Measurements from ENCODE around the gene PATJ. TPM values are rescaled to one million over a fixed set of nuclear protein-coding genes. Genes with fewer than 3 reads are reported as not detected.
"Not testable (repeated sequence)": the region's sequence is repeated elsewhere in the genome, so short reads cannot be mapped to it uniquely, and the experiment has no call there.

Gene PATJ
- total RNA-seq, 2 donors from 2014 or later = 47.8 to 64.5 TPM

DNA sequence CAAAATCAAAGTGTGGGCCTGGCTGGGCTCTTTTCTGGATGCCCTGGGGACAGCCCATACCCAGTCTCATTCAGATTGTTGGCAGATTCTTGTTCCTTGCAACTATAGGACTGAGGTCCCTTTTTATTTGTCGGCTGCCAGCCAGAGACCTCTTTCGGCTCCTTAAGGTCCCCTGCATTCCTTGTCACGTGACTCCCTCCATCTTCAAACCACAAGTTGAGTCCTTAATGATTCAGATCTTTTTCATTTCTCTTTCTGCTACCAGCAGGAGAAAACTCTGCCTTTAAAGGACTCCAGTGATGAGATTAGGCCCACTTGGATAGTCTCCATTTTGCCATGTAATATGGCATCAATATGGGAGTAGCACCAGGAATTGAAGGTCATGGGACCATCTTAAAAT lies 48.6 kb downstream of the PATJ start:
- no peaks in the 10 kb centered on the region for H3K9me3 ChIP-seq
- no peaks in the 10 kb centered on the region for H3K4me1 ChIP-seq (ENCODE audit: control insufficient read depth in 1 of 2, low read depth in 2 of 2)
- H3K36me3 ChIP-seq = peaks cover 6% of the 10 kb centered on the region
- ATAC-seq (ENCODE audit: insufficient number of reproducible peaks, low FRiP score, low read depth) (no peak), DNase-seq (ENCODE audit: low spot score) (no peak)
- H3K27me3 ChIP-seq (replicated peaks; ENCODE audit: insufficient read depth) = no peaks in the 10 kb centered on the region
- TF ChIP-seq, protein P1, sequence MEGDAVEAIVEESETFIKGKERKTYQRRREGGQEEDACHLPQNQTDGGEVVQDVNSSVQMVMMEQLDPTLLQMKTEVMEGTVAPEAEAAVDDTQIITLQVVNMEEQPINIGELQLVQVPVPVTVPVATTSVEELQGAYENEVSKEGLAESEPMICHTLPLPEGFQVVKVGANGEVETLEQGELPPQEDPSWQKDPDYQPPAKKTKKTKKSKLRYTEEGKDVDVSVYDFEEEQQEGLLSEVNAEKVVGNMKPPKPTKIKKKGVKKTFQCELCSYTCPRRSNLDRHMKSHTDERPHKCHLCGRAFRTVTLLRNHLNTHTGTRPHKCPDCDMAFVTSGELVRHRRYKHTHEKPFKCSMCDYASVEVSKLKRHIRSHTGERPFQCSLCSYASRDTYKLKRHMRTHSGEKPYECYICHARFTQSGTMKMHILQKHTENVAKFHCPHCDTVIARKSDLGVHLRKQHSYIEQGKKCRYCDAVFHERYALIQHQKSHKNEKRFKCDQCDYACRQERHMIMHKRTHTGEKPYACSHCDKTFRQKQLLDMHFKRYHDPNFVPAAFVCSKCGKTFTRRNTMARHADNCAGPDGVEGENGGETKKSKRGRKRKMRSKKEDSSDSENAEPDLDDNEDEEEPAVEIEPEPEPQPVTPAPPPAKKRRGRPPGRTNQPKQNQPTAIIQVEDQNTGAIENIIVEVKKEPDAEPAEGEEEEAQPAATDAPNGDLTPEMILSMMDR (IDR thresholded peaks at IDR 0.05) = no peak
- no peak overlapping the region for H3K27ac ChIP-seq
- H3K4me3 ChIP-seq = no peak overlapping the region

DNA sequence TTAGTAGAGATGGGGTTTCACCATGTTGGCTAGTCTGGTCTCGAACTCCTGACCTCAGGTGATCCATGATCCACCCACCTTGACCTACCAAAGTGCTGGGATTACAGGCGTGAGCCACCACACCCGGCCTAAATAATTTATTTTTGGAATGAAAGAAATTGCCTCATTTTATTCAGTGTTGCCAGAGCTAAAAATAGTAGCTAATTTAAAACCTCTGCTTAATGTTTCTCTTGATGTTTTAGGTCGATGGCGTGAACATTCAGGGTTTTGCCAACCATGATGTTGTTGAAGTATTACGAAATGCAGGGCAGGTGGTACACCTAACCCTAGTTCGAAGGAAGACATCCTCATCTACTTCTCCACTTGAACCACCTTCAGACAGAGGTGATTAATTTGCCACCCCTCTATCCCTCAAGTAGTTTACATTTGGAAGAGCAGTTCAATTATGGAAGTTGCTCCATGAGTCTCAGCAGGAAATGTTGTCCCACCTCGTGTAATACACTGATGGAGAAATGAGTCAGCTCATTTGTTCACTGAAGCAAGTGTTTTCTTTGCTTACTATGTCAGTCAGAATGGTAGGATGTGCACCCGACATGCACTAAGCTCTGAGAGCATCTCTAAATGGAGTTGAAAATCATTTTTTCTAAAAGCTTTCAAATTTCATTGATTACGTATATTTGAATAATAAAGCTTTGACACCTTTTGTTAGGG lies 54.9 kb downstream of the PATJ start:
- TF ChIP-seq, protein P1 (IDR thresholded peaks at IDR 0.05) = no peak
- Histone ChIP-seq H3K27me3 (replicated peaks; ENCODE audit: insufficient read depth) (no peaks in the 10 kb centered on the region), H3K4me3 (no peak overlapping the region), H3K36me3 (no peaks in the 10 kb centered on the region), H3K4me1 (ENCODE audit: control insufficient read depth in 1 of 2, low read depth in 2 of 2) (no peaks in the 10 kb centered on the region), H3K27ac (no peak overlapping the region), H3K9me3 (no peaks in the 10 kb centered on the region)
- DNase-seq (ENCODE audit: low spot score) (no peak), ATAC-seq (ENCODE audit: insufficient number of reproducible peaks, low FRiP score, low read depth) (no peak)

DNA sequence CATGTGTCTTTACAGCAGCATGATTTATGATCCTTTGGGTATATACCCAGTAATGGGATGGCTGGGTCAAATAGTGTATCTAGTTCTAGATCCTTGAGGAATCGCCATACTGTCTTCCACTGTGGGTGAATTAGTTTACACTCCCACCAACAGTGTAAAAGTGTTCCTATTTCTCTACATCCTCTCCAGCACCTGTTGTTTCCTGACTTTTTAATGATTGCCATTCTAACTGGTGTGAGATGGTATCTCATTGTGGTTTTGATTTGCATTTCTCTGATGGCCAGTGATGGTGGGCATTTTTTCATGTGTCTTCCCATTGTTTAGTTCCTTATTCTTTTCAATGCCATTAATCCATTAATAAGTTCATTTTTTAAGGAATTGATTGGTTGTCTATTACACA lies 58.8 kb downstream of the PATJ start:
- not testable (repeated sequence) for ATAC-seq (ENCODE audit: insufficient number of reproducible peaks, low FRiP score, low read depth); H3K36me3 ChIP-seq

DNA sequence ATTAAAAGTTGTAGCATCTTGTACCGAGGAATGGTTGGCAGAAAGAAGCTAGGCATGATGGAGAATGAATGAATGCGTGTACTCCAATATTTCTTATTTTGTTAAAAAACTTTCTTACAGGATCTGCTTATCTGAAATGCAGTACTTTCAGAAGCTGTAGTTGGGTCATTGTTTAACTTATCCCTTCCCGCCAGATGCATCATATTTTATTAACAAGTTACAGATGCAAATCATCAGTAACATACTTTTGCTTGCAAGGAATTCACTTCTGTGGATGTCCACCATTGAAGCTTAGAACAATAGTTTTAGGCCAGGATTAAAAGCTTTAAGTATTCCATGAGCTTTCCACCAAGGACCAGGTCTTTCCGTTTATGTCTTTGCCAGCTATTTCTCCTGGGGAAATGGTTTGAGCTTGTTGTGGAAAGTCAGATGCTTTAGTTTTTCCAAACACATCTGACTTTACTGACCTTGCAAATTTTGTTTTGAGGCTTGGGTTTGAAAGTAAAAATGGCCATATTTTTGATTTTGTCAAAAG lies 65.4 kb downstream of the PATJ start:
- no peak for DNase-seq (ENCODE audit: low spot score)
- Histone ChIP-seq H3K4me3 (no peak overlapping the region), H3K36me3 (peaks cover 3% of the 10 kb centered on the region), H3K27me3 (replicated peaks; ENCODE audit: insufficient read depth) (no peaks in the 10 kb centered on the region), H3K4me1 (ENCODE audit: control insufficient read depth in 1 of 2, low read depth in 2 of 2) (peaks cover 6 to 12% of the 10 kb centered on the region in 2 donors), H3K9me3 (no peaks in the 10 kb centered on the region), H3K27ac (no peak overlapping the region)
- TF ChIP-seq, protein P1 (IDR thresholded peaks at IDR 0.05) = no peak
- ATAC-seq (ENCODE audit: insufficient number of reproducible peaks, low FRiP score, low read depth) = no peak

More for the DNA sequence above, 58.8 kb downstream of the PATJ start:
- not testable (repeated sequence) for H3K4me1 ChIP-seq (ENCODE audit: control insufficient read depth in 1 of 2, low read depth in 2 of 2); H3K4me3 ChIP-seq; H3K27me3 ChIP-seq (replicated peaks; ENCODE audit: insufficient read depth); H3K9me3 ChIP-seq; DNase-seq (ENCODE audit: low spot score); H3K27ac ChIP-seq

DNA sequence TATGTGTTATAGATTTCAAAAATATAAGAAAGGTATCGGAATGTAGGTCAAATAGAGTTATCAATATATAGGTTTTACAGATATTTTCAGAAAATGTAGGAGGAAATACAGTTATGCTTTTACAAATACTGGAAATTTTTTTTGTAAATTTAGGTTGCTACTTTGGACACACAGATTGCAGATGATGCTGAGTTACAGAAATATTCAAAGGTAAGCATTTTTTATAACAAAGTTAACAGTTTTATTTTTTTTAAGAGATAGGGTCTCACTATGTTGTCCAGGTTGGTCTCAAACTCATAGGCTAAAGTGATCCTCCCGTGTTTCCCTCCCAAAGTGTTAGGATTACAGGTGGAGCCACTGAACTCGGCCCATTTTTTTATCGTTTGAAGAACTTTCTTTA lies 66.0 kb downstream of the PATJ start:
- H3K27ac ChIP-seq = no peak overlapping the region
- no peak overlapping the region for H3K4me3 ChIP-seq
- DNase-seq (ENCODE audit: low spot score) (no peak), ATAC-seq (ENCODE audit: insufficient number of reproducible peaks, low FRiP score, low read depth) (no peak)
- H3K27me3 ChIP-seq (replicated peaks; ENCODE audit: insufficient read depth) = no peaks in the 10 kb centered on the region
- H3K4me1 ChIP-seq (ENCODE audit: control insufficient read depth in 1 of 2, low read depth in 2 of 2) = peaks cover 6 to 12% of the 10 kb centered on the region in 2 donors
- TF ChIP-seq, protein P1 (IDR thresholded peaks at IDR 0.05) = no peak
- H3K36me3 ChIP-seq = peaks cover 3% of the 10 kb centered on the region
- no peaks in the 10 kb centered on the region for H3K9me3 ChIP-seq

All from thoracic aorta (tissue), 2 donors.